ENCODE data around the gene PRKG1.
"Not testable (repeated sequence)": the region's sequence is repeated elsewhere in the genome, so short reads cannot be mapped to it uniquely, and the experiment has no call there.

PRKG1 gene

DNA sequence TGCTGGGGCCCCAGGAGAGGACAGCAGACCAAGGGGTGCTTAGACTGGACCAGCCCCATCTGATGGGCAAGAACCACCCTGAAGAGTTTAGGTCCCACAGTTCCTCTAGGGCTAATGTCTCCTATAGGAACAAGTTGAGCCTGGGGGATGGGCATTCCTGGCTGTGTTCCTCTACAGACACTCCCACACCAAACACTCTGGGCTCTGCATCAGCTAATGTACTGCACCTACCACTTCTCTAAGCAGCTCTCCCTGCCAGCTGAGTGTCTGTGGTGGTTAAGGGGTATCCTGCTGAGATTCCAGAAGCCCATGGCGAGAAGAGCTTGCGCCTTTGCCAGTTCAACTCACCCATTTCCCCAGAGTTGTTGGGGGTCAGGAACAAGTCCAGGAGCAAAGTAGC lies 909.2 kb downstream of the PRKG1 start:
- DNase-seq, result no peak

DNA sequence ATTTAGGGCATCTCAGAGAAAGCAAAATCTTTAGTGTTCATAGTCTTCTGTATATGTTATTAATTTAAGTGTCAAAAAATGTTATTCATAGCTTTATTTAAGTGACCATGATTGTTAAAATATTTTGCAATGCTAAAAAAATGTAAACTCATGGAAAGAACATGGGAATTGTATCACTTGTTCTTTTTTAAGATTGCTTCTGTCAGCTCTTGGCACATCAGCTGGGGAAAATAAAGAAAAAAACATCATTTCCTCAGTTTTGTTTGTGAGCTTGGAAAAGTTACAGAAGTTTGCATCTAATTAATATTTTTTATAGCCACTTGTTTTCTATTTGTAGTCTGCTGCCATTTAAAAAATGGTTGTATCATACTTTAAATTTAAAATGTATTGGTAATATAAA lies 911.0 kb downstream of the PRKG1 start:
- DNase-seq, result no peak

GRCh38 chr10:51986516-51986915 lies 912.2 kb downstream of the PRKG1 start:
- DNase-seq, result no peak

DNA sequence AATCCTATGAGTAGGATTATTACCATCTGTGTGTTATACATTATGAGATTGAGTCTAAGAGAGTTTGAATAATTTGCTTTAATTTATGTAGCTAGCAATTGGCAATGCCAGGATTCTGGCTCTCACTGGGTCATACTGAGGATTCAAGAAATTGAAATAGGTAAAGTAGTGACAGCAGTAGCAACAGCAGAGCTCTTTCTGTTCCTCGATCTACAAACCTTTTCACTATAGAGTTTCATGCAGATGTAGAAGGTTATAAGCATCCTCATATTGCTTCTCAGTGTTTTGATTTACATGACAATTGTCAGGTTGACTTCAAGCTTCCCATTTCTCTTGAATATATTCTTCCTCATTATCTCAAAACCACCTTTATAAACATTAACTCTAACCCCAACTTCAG lies 919.2 kb downstream of the PRKG1 start:
- DNase-seq, result no peak

- no peak for DNase-seq
Observed at GRCh38 chr10:51999096-51999495, 924.8 kb downstream of the PRKG1 start.

- no peak for DNase-seq
Observed at GRCh38 chr10:52004342-52004949, 930.2 kb downstream of the PRKG1 start.

GRCh38 chr10:52007091-52007490 lies 932.8 kb downstream of the PRKG1 start:
- DNase-seq, result no peak

DNA sequence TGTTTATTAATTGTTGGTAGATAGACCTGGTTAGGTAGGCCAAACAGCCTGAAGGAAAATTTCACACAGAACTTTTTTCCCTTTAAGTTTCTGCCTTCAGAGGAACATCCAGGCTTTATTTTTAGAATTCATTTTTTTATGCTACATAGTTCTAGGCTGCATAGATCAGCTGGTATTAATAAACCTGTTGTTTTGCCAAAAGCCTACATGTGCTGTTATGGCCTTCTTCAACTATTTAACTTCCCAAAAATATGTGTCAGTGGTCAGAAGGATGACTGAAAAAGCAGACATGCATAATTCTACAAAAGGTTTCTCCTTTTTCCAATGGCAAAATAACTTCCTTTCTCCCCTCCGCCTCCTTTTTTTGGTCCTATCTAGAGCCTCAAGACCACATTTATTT lies 936.8 kb downstream of the PRKG1 start:
- no peak for DNase-seq

GRCh38 chr10:52019077-52019555 lies 944.8 kb downstream of the PRKG1 start:
- no peak for DNase-seq

- no peak for DNase-seq
Observed at GRCh38 chr10:52019656-52020055, 945.4 kb downstream of the PRKG1 start.

GRCh38 chr10:52020173-52020572 lies 945.9 kb downstream of the PRKG1 start:
- DNase-seq, result no peak

DNA sequence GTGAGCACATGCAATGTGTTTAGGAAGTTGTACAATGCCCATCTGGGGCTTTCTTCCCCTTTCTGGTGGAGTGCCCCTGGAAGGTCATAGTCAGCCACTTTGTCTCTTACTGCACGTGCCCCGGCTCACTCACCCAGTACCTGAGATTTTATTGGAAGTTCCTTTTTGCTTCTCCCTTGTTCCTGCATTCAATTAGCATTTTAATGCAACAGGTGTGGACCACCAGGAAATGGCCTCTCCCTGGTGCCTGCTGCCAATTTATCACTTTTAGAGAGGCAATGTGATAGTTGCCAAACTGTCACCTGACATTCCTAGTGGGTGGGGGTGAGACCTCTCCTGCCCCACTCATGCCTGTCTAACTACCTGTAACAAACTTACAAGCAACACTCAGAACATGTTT lies 946.4 kb downstream of the PRKG1 start:
- DNase-seq, result no peak

DNA sequence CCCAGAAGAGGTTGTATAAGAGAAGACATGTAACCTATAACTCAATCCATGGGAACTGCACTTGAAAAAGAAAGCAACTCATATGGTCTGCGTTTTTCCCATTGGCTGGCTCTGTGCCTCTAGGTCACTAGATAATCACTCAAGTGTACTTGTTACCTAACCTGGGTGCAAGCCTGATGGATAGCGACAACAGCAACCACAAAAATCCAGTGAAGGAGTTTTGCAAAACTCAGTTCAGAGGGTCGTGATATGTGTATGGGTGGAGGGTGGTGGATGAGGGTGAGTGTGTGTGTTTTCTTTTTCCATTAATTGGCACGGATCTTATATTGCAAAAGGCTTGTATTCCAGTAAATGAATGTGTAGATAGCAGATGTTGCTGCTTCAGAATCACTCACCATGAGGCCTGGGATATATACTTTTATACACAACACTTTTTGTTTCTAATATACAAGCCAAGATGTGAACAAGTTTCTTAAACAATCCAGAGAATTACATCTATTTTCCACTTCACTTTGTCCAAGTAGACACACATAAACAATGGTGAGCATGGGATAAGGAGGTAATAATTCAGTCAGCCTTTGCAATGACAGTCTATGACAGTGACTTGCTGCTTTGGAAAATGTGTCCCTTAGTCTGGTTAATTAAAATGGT lies 952.9 kb downstream of the PRKG1 start:
- no peak for DNase-seq

GRCh38 chr10:52028523-52028858 lies 954.2 kb downstream of the PRKG1 start:
- DNase-seq, result no peak

DNA sequence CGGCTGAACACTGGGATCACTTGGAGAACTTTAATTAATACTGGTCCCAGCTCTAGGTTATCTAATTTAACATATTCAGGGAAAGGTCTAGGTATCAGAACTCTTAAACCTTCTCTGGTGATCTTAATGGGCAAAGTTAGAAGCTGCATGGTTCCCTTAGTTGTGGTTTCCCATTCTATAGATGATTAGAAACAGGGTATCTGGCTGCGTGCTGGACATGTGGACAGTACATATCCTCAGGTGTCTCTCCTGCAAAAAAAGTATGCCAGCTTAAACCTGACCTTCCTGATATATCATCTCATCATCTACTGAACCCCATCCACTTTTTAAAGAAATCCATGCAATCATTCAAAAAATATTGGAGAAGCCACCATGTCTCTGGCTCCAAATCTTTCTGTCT lies 955.3 kb downstream of the PRKG1 start:
- DNase-seq, result no peak

DNA sequence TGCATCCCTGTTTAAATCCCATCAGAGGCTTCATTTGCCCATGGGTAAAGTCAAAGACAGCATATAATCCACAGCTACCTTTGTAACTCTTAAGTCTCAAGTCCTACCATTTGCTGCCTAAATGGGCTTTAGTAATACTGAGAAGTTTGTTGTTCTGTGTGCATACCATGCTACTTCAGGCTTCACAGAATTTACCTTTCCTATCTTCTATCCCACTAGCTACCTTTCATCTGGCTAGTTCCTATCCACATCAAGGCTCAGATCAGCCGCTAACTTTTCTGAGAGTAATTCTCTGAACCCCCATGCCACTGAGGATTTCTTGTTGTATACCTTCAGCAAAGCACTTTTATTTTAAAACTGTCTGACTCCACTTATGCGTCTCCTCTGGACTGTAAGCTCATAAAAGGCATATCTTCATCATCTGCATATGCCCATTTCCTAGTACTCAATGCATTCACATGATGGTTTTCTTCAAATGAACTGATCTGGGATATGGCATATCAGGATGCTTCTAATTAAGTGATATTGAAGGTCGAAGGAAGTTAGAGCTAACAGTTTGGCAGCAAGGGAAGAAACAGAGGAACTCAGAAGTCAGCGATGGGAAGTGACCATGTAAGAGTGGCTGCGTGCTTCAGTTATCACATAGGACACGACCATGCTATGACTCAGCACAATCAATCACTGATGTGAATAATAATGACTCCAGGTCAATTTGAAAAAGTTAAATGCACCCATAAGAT lies 955.9 kb downstream of the PRKG1 start:
- no peak for DNase-seq

GRCh38 chr10:52030975-52031374 lies 956.7 kb downstream of the PRKG1 start:
- DNase-seq, result no peak

DNA sequence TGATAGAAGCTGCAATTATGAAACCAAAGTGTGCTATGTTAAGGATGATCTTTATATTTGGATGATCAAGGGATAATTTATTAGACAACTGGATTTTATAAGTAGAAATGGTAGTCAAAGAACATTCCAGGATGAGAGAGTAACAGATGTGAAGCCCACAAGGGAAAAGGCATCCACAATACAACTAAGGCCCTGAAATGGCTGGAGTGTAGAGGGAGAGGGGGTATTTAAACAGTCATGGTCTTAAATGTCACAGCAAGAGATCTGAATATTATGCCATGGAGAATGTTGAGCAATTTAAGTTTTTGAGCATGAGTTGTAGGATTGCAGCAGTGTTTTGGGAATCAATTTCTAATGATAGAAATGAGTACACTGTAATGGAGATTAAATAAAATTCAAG lies 957.5 kb downstream of the PRKG1 start:
- no peak for DNase-seq

GRCh38 chr10:52032681-52033629 lies 958.7 kb downstream of the PRKG1 start:
- DNase-seq, result no peak

- DNase-seq, result not testable (repeated sequence)
Observed at GRCh38 chr10:52039002-52039793, 964.9 kb downstream of the PRKG1 start.

DNA sequence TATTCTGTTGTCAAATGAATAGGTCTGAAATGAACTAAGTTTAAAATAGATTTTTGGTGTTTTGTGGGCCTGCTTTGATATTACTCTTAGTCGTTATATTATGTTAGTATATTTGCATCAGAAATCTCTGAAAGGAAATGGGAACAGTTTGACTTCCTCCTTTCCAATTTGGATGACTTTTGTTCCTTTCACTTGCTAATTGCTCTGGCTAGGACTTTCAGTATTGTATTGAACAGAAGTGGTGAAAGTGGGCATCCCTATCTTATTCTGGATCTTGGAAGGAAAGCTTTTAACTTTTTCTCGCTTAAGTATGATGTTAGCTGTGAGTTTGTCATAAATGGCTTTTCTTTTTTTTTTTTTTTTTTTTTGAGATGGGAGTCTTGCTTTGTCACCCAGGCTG lies 966.2 kb downstream of the PRKG1 start:
- no peak for DNase-seq

DNA sequence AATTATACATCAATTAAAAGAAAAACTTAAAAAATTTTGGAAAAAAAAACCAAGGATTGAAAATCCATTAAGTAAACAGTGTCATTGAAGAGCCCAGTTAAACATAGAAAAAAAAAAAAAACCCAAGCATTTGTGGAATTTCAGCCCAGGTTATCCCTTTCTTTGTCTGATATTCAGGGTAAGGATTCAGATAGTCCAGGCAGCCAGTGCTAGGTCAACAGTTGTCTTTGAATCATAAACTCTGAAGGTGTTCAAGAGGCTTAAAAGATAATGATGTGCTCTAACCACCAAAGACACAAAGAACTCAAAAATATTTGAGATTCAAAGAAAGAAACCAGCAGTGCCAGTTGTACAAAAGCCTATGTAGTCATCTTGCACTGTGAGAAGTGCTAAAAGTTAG lies 969.5 kb downstream of the PRKG1 start:
- no peak for DNase-seq

Measured in activated CD4-positive, CD25-positive, alpha-beta regulatory T cell (primary cell).